HCT116 (cell line): ENCODE results near the gene MTF2.

Source experiments
- EZH2phosphoT487 ChIP-seq: fragments of 200-600 bp; IDR thresholded peaks from 2 replicates; pipeline ENCODE4 v1.6.1; 2018; ENCODE audit warnings: antibody characterized with exemption, borderline replicate concordance
- POLR2A ChIP-seq: IDR thresholded peaks from 2 replicates; pipeline ENCODE4 v1.7.0; 2011; ENCODE audit warnings: borderline replicate concordance; ENCODE audit not compliant: insufficient read depth, insufficient read length; ENCODE audit errors: extremely low read depth
- POLR2AphosphoS5 ChIP-seq: IDR thresholded peaks from 2 replicates; pipeline ENCODE4 v1.6.1; 2011; ENCODE audit warnings: mild to moderate bottlenecking, low read depth, low read length, moderate library complexity
- TF ChIP-seq, protein P1 (sequence below): IDR thresholded peaks from 2 replicates; pipeline ENCODE4 v1.6.1; 2012; ENCODE audit warnings: low read depth
- TF ChIP-seq, protein P2 (sequence below), 3 experiments: fragments of 200-600 bp in 1 of 3; sonication (generic) in 1 of 3; IDR thresholded peaks in 2 of 3; conservative IDR thresholded peaks in 1 of 3; 2 replicates each; pipeline ENCODE4 v1.5.1; 2012 to 2017; ENCODE audit warnings: low read depth in 2 of 3, low read length in 2 of 3, antibody characterized with exemption in 1 of 3, borderline replicate concordance in 1 of 3, control low read depth in 1 of 3, mild to moderate bottlenecking in 1 of 3, mixed read lengths in 1 of 3, mixed run types in 1 of 3, moderate library complexity in 1 of 3; ENCODE audit not compliant: insufficient read depth in 1 of 3

DNA sequence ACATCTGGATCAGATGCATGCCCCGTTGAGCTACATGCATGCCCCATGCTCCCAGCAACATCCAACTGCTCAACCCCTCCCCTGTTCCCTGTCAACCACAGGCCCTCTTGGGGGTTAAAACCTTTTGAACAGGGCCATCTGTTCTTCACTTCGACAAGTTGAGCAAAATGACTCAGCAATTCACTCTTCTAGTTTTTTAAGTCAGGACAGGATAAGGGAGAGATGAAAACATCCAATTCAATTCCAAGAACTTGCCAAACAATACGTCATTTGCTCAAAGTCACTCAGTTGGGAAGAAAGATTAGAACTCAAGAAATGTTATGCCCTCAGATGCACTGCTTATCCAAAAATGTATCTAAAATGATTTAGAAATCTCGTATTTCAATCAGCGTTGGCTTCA lies 46.1 kb upstream of the MTF2 start:
- TF ChIP-seq, protein P1, sequence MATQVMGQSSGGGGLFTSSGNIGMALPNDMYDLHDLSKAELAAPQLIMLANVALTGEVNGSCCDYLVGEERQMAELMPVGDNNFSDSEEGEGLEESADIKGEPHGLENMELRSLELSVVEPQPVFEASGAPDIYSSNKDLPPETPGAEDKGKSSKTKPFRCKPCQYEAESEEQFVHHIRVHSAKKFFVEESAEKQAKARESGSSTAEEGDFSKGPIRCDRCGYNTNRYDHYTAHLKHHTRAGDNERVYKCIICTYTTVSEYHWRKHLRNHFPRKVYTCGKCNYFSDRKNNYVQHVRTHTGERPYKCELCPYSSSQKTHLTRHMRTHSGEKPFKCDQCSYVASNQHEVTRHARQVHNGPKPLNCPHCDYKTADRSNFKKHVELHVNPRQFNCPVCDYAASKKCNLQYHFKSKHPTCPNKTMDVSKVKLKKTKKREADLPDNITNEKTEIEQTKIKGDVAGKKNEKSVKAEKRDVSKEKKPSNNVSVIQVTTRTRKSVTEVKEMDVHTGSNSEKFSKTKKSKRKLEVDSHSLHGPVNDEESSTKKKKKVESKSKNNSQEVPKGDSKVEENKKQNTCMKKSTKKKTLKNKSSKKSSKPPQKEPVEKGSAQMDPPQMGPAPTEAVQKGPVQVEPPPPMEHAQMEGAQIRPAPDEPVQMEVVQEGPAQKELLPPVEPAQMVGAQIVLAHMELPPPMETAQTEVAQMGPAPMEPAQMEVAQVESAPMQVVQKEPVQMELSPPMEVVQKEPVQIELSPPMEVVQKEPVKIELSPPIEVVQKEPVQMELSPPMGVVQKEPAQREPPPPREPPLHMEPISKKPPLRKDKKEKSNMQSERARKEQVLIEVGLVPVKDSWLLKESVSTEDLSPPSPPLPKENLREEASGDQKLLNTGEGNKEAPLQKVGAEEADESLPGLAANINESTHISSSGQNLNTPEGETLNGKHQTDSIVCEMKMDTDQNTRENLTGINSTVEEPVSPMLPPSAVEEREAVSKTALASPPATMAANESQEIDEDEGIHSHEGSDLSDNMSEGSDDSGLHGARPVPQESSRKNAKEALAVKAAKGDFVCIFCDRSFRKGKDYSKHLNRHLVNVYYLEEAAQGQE = no peak
- TF ChIP-seq, protein P2, sequence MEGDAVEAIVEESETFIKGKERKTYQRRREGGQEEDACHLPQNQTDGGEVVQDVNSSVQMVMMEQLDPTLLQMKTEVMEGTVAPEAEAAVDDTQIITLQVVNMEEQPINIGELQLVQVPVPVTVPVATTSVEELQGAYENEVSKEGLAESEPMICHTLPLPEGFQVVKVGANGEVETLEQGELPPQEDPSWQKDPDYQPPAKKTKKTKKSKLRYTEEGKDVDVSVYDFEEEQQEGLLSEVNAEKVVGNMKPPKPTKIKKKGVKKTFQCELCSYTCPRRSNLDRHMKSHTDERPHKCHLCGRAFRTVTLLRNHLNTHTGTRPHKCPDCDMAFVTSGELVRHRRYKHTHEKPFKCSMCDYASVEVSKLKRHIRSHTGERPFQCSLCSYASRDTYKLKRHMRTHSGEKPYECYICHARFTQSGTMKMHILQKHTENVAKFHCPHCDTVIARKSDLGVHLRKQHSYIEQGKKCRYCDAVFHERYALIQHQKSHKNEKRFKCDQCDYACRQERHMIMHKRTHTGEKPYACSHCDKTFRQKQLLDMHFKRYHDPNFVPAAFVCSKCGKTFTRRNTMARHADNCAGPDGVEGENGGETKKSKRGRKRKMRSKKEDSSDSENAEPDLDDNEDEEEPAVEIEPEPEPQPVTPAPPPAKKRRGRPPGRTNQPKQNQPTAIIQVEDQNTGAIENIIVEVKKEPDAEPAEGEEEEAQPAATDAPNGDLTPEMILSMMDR (IDR thresholded peaks at IDR 0.05 in 2 of 3, conservative IDR thresholded peaks at IDR 0.05 in 1 of 3; ENCODE audit: borderline replicate concordance in 1 of 3, insufficient read depth in 1 of 3, low read depth in 2 of 3, low read length in 2 of 3) = no peak
- TF ChIP-seq EZH2phosphoT487 (no peak), POLR2A (no peak), POLR2AphosphoS5 (no peak)
